ENCODE results near the gene ZNF689. TPM values are rescaled to one million over a fixed set of nuclear protein-coding genes. Genes with fewer than 3 reads are reported as not detected.

The ZNF689 gene
- total and polyA plus RNA-seq, 7 donors: 3.6 to 10.3 (median 7.9) TPM

GRCh38 chr16:30604316-30604947 lies 5.8 kb downstream of the ZNF689 start:
- Histone ChIP-seq H3K27me3 (no peaks in the 10 kb centered on the region), H3K36me3 (peaks cover 5 to 62% (median 21%) of the 10 kb centered on the region in 4 donors), H3K27ac (no peak overlapping the region), H3K4me1 (peaks cover 0 to 24% (median 16%) of the 10 kb centered on the region in 4 donors), H3K9me3 (no peaks in the 10 kb centered on the region), H3K4me3 (no peak overlapping the region)
- 92 to 95% methylated on average over 49 of the region's 49 CpGs for WGBS, 2 donors
- TF ChIP-seq POLR2A (IDR thresholded peaks at IDR 0.05) (no peak), POLR2AphosphoS5 (IDR thresholded peaks at IDR 0.05) (no peak), CTCF (IDR thresholded peaks at IDR 0.05) (no peak), EP300 (IDR thresholded peaks at IDR 0.05) (no peak)
- intact Hi-C loops (cut with DNase I): no loop called here
- no peak for DNase-seq

GRCh38 chr16:30603945-30604315 lies 6.3 kb downstream of the ZNF689 start:
- DNase-seq: no peak
- no peaks in the 10 kb centered on the region for H3K27me3 ChIP-seq
- no peak for TF ChIP-seq CTCF (IDR thresholded peaks at IDR 0.05)
- no peak for TF ChIP-seq POLR2A (IDR thresholded peaks at IDR 0.05)
- TF ChIP-seq POLR2AphosphoS5 (IDR thresholded peaks at IDR 0.05): no peak
- no peak for TF ChIP-seq EP300 (IDR thresholded peaks at IDR 0.05)
- H3K9me3 ChIP-seq: no peaks in the 10 kb centered on the region
- 76 to 85% methylated on average over 7 of the region's 7 CpGs for WGBS, 2 donors
- peaks cover 0 to 19% (median 11%) of the 10 kb centered on the region in 4 donors for H3K4me1 ChIP-seq
- H3K4me3 ChIP-seq: no peak overlapping the region
- intact Hi-C loops (cut with DNase I): no loop called here
- H3K36me3 ChIP-seq: peaks cover 5 to 62% (median 21%) of the 10 kb centered on the region in 4 donors
- H3K27ac ChIP-seq: no peak overlapping the region

GRCh38 chr16:30602616-30603277 lies 7.4 kb downstream of the ZNF689 start:
- Histone ChIP-seq H3K4me1 (peaks cover 0 to 9% (median 4%) of the 10 kb centered on the region in 4 donors), H3K36me3 (peaks cover 5 to 51% (median 21%) of the 10 kb centered on the region in 4 donors), H3K27me3 (no peaks in the 10 kb centered on the region), H3K4me3 (no peak overlapping the region), H3K27ac (peak overlapping the region in 2 of 4 donors; percentile 22 to 35), H3K9me3 (no peaks in the 10 kb centered on the region)
- no peak for TF ChIP-seq EP300 (IDR thresholded peaks at IDR 0.05)
- DNase-seq: no peak
- 75 to 80% methylated on average over 4 of the region's 4 CpGs for WGBS, 2 donors
- intact Hi-C loops (cut with DNase I): no loop called here

GRCh38 chr16:30601966-30602365 lies 8.2 kb downstream of the ZNF689 start:
- peaks cover 5 to 44% (median 21%) of the 10 kb centered on the region in 4 donors for H3K36me3 ChIP-seq
- peaks cover 0 to 9% (median 4%) of the 10 kb centered on the region in 4 donors for H3K4me1 ChIP-seq
- H3K27ac ChIP-seq: peak overlapping the region in 2 of 4 donors; percentile 16 to 35
- no peak for DNase-seq
- H3K9me3 ChIP-seq: no peaks in the 10 kb centered on the region
- WGBS, 2 donors: 77 to 87% methylated on average over 4 of the region's 4 CpGs
- TF ChIP-seq POLR2AphosphoS5 (IDR thresholded peaks at IDR 0.05): no peak
- TF ChIP-seq EP300 (IDR thresholded peaks at IDR 0.05): no peak
- no peak for TF ChIP-seq POLR2A (IDR thresholded peaks at IDR 0.05)
- no peak for TF ChIP-seq CTCF (IDR thresholded peaks at IDR 0.05)
- intact Hi-C loops (cut with DNase I): no loop called here
- no peaks in the 10 kb centered on the region for H3K27me3 ChIP-seq
- no peak overlapping the region for H3K4me3 ChIP-seq

GRCh38 chr16:30600929-30601328 lies 9.3 kb downstream of the ZNF689 start:
- H3K9me3 ChIP-seq: no peaks in the 10 kb centered on the region
- H3K4me1 ChIP-seq: peaks cover 0 to 9% (median 4%) of the 10 kb centered on the region in 4 donors
- 89 to 92% methylated on average over 2 of the region's 2 CpGs for WGBS, 2 donors
- H3K27me3 ChIP-seq: no peaks in the 10 kb centered on the region
- TF ChIP-seq EP300 (IDR thresholded peaks at IDR 0.05) (no peak), POLR2A (IDR thresholded peaks at IDR 0.05) (no peak), CTCF (IDR thresholded peaks at IDR 0.05) (no peak), POLR2AphosphoS5 (IDR thresholded peaks at IDR 0.05) (no peak)
- no peak overlapping the region for H3K27ac ChIP-seq
- no peak for DNase-seq
- peaks cover 5 to 33% (median 19%) of the 10 kb centered on the region in 4 donors for H3K36me3 ChIP-seq
- no peak overlapping the region for H3K4me3 ChIP-seq
- intact Hi-C loops (cut with DNase I): no loop called here

Measured in sigmoid colon (tissue), 7 donors.